Loucy (cell line): Measurements from ENCODE around the gene EBLN1.

Experiments
- H2AFZ ChIP-seq: fragments of 200-600 bp; sonication (generic); 2 replicates; pipeline ENCODE4 v1.6.0; 2016; ENCODE audit warnings: antibody characterized with exemption, mild to moderate bottlenecking, low read length, moderate library complexity
- H3F3A ChIP-seq: fragments of 200-600 bp; 2 replicates; pipeline ENCODE4 v1.6.0; 2016; ENCODE audit warnings: antibody characterized with exemption, low read depth, mild to moderate bottlenecking
- H3K27me3 ChIP-seq: fragments of 200-600 bp; sonication (generic); 2 replicates; pipeline ENCODE4 v1.6.1; 2014; ENCODE audit warnings: low read length, mild to moderate bottlenecking; ENCODE audit not compliant: insufficient read depth, poor library complexity, severe bottlenecking
- H3K36me3 ChIP-seq: fragments of 200-600 bp; sonication (generic); 2 replicates; pipeline ENCODE4 v1.6.1; 2016; ENCODE audit warnings: low read length; ENCODE audit not compliant: insufficient read depth
- H3K4me1 ChIP-seq: fragments of 200-600 bp; sonication (generic); 2 replicates; pipeline ENCODE4 v1.5.1; 2014; ENCODE audit warnings: low read length, mild to moderate bottlenecking; ENCODE audit not compliant: insufficient read depth, poor library complexity, severe bottlenecking
- H3K4me2 ChIP-seq: fragments of 200-600 bp; sonication (generic); 2 replicates; pipeline ENCODE4 v1.6.0; 2014; ENCODE audit warnings: antibody characterized with exemption, low read length, low read depth, mild to moderate bottlenecking; ENCODE audit not compliant: poor library complexity, severe bottlenecking
- H3K4me3 ChIP-seq: fragments of 200-600 bp; sonication (generic); 2 replicates; pipeline ENCODE4 v1.5.1; 2014; ENCODE audit warnings: low read length, mild to moderate bottlenecking, mixed read lengths; ENCODE audit not compliant: poor library complexity, severe bottlenecking
- H3K79me2 ChIP-seq: fragments of 200-600 bp; sonication (generic); 2 replicates; pipeline ENCODE4 v1.6.1; 2014; ENCODE audit warnings: low read length; ENCODE audit not compliant: insufficient read depth
- H3K9ac ChIP-seq: fragments of 200-600 bp; sonication (generic); 2 replicates; pipeline ENCODE4 v1.6.0; 2014; ENCODE audit warnings: mild to moderate bottlenecking, low read depth, low read length, moderate library complexity; ENCODE audit not compliant: poor library complexity, severe bottlenecking
- H3K9me2 ChIP-seq: fragments of 200-600 bp; sonication (generic); replicated peaks from 2 replicates; pipeline ENCODE4 v1.6.1; 2016; ENCODE audit warnings: low read depth, low read length, mixed read lengths
- H3K9me3 ChIP-seq: fragments of 200-600 bp; sonication (generic); 2 replicates; pipeline ENCODE4 v1.6.1; 2014; ENCODE audit warnings: mild to moderate bottlenecking, antibody characterized with exemption, low read length, low read depth; ENCODE audit not compliant: insufficient read depth
- H4K20me1 ChIP-seq: fragments of 200-600 bp; sonication (generic); 2 replicates; pipeline ENCODE4 v1.6.0; 2014; ENCODE audit warnings: antibody characterized with exemption, low read length, mild to moderate bottlenecking; ENCODE audit not compliant: insufficient read depth, poor library complexity, severe bottlenecking
- CTCF ChIP-seq: fragments of 200-600 bp; sonication (generic); conservative IDR thresholded peaks from 2 replicates; pipeline ENCODE4 v1.5.1; 2014; ENCODE audit warnings: mild to moderate bottlenecking, antibody characterized with exemption, low read length
- EZH2phosphoT487 ChIP-seq: fragments of 200-600 bp; IDR thresholded peaks from 2 replicates; pipeline ENCODE4 v1.6.1; 2018; ENCODE audit warnings: antibody characterized with exemption, mild to moderate bottlenecking, moderate library complexity, borderline replicate concordance

The EBLN1 gene

GRCh38 chr10:22259280-22259679 lies 41.5 kb upstream of the EBLN1 start:
- no peak overlapping the region for H3K4me3 ChIP-seq
- no peaks in the 10 kb centered on the region for H3K9me2 ChIP-seq
- peaks cover 45% of the 10 kb centered on the region for H3K4me1 ChIP-seq
- no peak for TF ChIP-seq EZH2phosphoT487
- peak; percentile 54 for TF ChIP-seq CTCF
- no peaks in the 10 kb centered on the region for H3K27me3 ChIP-seq
- H3K9ac ChIP-seq: no peak overlapping the region
- no peak overlapping the region for H3K4me2 ChIP-seq
- H4K20me1 ChIP-seq: no peaks in the 10 kb centered on the region
- no peaks in the 10 kb centered on the region for H3F3A ChIP-seq
- H3K36me3 ChIP-seq: no peaks in the 10 kb centered on the region
- H3K9me3 ChIP-seq: no peaks in the 10 kb centered on the region
- H3K79me2 ChIP-seq: peaks cover 37% of the 10 kb centered on the region
- H2AFZ ChIP-seq: no peak overlapping the region

- H2AFZ ChIP-seq: 0 out of 2 replicates have a peak overlapping the region, but pooled peaks have one; percentile 20
Measured at GRCh38 chr10:22258471-22258870, 40.7 kb upstream of the EBLN1 start.

GRCh38 chr10:22253580-22253882 lies 35.7 kb upstream of the EBLN1 start:
- Histone ChIP-seq H4K20me1 (no peaks in the 10 kb centered on the region), H3K9me3 (no peaks in the 10 kb centered on the region), H3K27me3 (no peaks in the 10 kb centered on the region), H2AFZ (no peak overlapping the region), H3K9me2 (no peaks in the 10 kb centered on the region), H3F3A (no peaks in the 10 kb centered on the region), H3K36me3 (no peaks in the 10 kb centered on the region), H3K4me3 (peak overlapping the region; percentile 79), H3K9ac (peak overlapping the region; percentile 97), H3K4me1 (peaks cover 54% of the 10 kb centered on the region), H3K79me2 (peaks cover 87% of the 10 kb centered on the region), H3K4me2 (peak overlapping the region; percentile 76)
- TF ChIP-seq CTCF (no peak), EZH2phosphoT487 (no peak)

More at GRCh38 chr10:22258471-22258870, 40.7 kb upstream of the EBLN1 start:
- TF ChIP-seq EZH2phosphoT487: no peak
- no peak for TF ChIP-seq CTCF
- Histone ChIP-seq H3K4me1 (peaks cover 45% of the 10 kb centered on the region), H3K36me3 (no peaks in the 10 kb centered on the region), H3K79me2 (peaks cover 45% of the 10 kb centered on the region), H3F3A (no peaks in the 10 kb centered on the region), H3K27me3 (no peaks in the 10 kb centered on the region), H4K20me1 (no peaks in the 10 kb centered on the region), H3K9me3 (no peaks in the 10 kb centered on the region), H3K9me2 (no peaks in the 10 kb centered on the region), H3K4me3 (no peak overlapping the region), H3K4me2 (peak overlapping the region; percentile 76), H3K9ac (peak overlapping the region; percentile 97)
